Kidney glomerular epithelial cell (primary cell): Measurements from ENCODE around the gene SLC2A6.

Experiments
- DNase-seq: peaks from one replicate; lab custom pipeline; 2025; lab: John Stamatoyannopoulos, UW

The SLC2A6 gene

DNA sequence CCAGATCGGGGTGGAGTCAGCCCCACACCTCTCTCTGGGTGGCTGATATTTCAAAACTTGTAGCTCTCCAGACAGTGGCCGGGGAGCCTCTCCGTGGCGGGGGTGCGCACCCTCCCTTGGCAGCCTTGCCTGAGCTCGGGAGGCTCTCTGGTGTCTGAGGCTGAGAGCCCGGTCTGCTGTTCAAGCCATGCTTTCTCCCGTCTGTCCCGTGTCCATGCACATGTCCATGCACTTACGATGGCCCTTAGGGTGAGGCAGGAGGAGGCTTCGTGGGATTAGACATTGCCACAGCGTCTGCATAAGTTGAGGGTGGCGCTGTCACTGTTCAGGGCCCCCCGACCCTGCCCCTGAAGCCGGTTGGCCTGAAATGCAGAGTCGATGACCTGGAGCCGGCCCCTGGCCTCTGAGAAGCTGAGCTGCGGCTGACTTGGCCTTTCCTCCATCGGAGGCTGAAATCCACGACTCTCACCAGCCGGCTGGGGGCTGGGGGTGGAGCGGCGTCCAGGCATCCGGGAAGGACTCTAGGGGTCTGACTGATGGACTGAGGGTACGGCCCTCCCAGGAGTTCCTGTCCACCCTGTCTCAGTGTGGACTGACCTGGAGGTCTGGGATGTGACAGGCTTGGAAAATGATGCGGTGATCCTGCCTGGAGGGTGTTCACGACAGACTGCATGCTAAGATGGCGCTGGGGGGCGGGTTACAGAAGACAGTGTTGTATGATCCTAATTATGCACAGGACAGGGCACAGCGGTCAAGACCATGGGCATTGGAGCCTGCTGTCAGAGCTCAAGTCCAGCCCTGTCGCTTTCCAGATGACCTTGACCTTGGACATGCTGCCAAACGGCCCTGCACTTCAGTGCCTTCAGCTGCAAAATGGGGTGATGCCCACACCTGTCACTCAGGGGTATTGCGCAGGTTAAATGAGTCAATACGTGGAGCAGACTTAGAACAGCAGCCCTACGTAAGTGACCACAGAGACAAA, 18.3 kb upstream of the SLC2A6 start:
- DNase-seq, result no peak

DNA sequence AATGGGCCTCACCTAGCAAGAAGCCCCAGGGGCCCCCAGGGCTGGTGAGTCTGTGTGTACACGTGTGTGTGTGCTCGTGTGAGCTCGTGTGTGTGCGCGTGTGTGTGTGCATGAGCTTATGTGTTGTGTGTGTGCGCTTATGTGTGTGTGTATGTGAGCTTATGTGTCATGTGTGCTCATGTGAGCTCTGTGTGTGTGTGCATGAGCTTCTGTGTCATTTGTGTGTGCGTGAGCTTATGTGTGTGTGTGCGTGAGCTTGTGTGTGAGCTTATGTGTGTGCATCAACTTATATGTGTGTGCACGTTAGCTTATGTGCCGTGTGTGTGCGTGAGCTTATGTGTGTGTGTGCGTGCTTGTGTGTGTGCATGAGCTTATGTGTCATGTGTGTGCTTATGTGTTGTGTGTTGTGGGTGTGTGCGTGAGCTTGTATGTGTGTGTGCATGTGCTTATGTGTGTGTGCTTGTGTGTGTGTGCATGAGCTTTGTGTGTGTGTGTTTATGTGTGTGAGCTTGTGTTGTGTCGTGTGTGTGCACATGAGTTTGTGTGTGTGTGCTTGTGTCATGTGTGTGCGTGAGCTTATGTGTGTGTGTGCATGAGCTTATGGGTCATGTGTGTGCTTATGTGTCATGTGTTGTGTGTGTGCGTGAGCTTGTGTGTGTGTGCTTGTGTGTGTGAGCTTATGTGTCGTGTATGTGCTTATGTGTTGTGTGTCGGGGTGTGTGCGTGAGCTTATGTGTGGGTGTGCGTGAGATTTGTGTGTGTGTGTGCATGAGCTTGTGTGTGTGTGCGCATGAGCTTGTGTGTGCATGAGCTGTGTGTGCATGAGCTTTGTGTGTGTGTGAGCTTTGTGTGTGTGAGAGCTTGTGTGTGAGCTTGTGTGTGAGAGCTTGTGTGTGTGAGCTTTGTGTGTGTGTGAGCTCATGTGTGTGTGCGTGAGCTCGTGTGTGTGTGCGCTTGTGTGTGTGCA, 16.7 kb upstream of the SLC2A6 start:
- no peak for DNase-seq

DNA sequence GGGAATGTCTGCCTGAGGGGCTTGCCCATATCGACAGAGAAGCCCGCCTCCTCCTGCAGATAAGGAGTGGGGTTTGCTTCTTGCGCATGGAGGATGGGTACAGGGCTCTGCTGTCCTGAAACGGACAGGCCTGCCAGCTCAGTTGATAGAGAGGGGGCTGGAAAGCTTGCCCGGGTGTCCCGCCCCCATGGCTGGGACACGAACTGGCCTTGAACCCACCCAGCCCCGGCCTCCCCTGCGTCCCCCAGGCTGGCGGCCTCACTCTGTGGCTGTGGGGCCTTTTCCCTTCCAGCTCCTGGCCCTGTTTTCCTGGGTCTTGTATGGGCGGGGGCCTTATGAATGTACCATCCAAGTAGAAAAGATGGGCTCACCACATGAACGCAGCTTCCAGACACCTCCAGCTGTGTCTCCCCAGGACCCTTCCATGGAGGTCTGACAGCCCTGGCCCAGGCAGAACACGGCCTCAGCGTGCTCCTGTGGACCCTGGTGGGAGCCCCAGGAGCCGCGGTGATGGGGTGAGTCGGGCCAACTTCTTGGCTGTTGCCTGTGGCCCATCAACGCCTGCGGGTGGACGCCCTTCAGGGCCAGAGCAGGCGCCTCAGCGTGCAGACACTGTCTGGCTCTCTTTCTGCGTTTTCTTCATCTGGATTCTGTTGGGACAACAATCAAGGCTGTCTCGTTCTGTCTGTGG, 15.9 kb upstream of the SLC2A6 start:
- DNase-seq, result no peak

DNA sequence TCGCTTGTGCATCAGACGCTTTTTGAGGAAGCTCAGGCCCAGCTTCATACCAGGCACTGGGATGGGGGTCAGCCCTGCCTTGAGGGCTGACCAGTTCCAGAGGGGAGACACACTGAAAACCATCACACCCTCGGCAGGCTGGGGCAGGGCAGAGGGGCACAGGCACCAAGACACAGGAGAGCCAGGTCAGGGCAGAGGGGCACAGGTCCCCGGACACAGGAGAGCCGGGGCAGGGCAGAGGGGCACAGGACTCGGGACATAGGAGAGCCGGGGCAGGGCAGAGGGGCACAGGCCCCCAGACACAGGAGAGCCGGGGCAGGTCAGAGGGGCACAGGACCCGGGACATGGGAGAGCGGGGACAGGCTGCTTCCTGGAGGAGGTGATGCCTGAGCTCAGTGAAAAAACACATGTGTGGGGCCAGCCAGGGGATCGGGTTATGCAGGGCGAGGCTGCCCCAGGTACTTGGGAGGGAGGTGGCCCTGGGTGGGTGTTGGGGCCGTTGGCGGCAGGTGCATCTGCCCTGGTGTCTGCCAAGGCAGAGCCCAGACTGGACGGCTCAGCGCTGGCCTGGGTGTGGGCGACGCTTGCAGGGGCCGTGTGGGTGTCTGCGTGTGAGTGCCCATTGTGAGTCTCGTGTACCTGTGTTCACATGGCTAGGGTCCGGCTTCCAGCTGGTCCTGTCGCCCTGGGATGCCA, 15.1 kb upstream of the SLC2A6 start:
- no peak for DNase-seq

DNA sequence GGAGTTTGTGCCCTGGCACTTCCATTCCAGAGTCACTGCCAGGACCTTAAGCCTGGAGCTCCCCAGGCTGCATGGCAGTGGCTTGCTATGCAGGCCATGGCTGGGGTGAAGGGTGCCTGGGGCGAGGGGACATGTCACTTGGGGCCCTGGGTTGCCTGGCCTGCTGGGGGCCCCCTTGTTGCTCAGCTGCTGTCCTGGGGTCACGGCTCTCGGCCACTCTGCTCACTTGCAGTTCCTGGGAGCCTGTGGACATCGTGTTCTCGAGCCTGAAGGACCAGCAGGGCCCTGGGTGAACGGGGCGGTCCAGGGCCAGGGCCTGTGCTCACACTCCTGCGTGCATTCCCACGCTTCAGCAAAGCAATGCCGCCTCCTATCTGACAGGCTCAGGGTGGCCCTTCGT, 14.5 kb upstream of the SLC2A6 start:
- DNase-seq, result no peak

DNA sequence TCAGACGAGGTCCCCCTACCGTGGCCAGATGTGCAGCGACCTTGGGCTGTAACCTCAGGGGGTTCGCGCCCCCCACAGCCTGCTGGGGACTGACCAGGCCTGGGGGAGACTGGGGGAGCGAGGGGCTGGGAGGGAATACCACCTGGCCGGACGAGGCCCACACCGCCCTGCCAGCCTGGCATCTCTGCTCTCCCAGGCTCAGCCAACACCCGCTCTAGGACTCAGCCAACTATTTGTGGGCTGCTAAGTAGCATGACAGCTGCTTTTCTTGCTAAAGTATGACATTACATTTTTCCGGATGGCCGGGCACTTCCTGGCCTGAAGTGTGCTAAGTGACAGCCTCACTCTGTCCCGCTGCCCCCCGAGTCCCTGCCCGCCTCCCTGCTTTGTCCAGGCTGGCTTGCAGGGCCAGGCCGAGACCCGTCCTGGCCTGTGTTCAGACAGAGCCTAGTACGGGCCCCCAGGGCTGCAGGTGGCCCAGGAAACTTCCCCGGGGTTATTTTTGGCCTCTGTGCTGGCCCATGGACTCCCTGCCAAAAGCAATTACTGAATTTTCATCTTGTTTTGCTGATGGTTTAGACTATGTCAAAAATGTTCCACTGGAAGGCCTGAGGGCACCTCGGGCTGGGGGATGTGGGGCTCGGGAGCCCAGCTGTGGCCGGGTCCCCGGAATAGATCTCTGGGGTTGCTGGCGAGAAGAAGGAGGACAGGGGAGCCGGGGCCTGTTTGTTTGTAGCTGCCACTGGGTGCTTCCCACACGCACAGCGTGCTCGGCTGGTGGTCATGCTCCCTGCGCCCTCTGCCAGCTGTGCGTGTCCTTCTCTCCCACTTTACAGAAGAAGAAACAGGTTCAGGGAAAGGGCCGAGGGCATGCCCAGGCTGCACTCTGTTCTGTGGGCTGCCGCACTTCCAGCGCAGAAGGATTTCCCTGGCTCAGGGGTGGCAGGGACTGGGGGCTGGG, 13.4 kb upstream of the SLC2A6 start:
- peak; percentile 12 for DNase-seq

DNA sequence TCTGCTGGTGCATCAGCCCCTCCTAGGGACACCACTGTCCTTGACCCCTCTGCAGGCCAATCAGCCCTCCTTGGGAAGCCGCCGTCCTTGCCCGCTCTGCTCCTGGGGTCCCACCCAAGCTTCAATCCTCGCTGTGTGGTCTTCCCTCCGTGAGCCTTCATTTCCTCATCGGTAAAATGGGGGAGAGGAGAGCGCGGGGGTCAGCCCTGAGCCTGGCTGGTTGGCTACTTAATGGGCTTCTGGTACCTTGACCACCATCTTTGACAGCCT, 12.7 kb upstream of the SLC2A6 start:
- no peak for DNase-seq

DNA sequence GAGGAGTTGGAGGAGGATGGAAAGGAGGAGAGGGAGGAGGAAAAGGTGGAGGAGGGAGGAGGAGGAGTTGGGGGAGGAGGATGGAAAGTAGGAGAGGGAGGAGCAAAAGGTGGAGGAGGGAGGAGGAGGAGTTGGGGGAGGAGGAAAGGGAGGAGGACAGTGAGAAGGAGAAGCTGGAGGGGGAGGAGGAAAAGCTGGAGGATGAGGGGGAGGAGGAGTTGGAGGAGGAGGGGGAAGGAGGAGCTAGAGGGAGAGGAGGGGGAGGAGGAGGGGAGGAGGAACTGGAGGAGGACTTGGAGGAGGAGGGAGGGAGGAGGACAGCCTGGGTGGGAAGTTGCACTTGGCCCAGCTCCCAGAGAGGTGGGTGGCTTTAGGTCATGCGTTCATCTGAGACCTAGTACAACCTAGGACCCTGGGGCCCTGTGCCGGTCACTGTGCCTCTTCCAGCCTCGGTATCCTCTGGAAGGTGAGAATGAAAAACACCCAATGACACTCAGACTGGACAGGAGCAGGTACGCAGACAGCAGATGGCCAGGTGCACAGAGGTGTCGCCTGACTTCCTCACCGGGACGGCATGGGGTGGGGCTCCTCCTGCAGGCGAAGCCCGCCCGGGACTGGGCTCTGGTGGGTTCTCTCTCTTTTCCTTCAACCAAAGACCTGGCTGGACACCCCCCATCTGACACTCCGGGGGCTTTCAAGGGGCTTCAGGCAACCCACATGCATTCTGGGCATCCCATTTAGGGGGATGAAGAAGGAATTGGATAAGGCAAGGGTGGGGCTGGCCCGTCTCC, 12.2 kb upstream of the SLC2A6 start:
- DNase-seq, result no peak

DNA sequence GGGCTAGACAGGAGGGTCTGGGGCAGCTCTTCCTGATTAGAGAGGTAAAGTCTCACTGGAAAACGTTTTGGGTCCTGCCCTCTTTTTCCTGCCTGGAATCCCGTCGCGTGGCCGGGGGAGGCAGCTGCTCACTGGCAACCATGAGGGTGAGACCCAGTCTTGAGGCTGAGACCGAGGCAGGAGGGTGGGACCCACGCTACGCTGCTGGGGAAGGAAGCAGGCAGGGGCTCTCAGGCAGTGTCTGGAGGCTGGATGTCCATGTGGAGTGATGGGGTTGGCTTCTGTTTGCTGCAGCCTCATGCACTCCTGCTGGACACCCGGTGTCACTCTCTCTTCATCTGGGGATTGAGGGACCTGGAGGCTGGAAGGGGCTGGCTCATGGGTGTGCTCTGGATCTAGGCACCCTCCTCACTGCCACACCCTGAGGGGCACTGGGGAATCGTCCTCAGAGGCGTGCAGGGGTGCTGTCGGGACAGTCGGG, 11.3 kb upstream of the SLC2A6 start:
- DNase-seq, result no peak

DNA sequence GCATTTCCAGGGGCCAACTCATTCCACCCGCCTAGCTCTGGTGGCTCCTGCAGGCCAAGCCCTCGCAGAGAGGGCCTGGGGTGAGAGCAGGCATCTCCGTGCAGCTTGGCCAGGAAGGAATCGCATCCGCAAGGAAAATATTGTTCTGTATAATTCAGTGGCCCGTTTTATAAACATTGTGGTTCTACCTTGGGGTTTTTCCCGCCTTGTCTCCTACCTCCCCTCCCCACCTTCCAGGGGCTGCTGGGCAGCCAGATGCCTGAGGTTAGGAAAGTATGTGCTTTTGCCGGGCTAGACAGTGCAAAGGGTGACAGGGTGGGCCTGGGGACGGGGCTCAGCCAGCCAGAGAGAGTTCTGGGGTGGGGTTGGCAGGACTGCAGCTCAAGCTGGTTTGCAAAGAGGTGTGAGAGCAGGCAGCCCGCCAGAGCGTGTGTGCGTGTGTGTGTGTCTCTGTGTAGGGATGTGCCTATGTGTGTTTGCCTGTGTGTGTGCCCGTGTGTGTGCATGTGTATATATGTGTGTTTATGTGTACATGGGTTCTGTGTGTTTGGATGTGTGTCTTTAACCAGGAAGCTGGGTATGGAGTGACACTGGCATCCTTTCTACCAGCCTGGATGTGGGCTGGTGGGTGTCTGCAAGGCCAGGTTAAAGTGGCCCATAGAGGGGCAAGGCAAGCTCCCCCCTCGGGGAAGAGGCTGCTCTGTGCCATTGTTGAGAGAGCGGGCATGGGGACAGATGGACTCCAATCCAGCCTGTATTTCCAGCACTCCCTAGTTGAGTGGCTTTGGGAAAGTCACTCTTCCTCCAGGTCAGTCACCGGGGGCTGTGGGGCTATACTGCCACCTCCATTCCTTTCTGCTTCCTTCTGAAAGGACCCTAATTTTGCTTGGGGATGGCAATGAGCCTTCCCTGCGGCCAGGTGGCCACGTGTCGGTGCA, 10.6 kb upstream of the SLC2A6 start:
- DNase-seq, result no peak

DNA sequence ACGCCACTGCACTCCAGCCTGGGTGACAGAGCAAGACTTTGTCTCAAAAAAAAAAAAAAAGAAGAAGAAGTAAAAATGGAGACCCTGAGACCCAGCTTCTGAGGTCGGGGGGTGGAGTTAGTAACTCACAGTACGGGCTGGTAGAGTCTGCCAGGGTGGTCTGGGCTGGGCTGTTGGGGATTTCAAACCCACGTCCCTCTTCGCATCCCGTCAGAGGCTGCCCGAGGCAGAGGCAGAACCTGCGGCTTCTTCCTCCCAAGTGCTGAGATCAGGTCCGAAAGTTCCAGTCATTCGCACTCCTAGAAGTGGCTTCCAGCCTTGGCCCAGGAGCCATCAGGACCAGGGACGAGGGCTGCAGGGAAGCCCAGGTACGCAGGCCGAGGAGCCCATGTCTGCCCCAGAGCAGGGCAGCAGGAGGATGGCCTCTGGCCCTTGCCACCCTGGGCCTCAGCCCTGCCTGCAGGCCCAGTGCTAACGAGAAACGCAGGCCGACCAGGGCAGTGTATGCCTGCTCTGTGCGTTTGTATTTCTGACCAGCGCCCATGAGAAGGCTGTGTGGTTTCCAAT, 9.9 kb upstream of the SLC2A6 start:
- DNase-seq, result no peak

DNA sequence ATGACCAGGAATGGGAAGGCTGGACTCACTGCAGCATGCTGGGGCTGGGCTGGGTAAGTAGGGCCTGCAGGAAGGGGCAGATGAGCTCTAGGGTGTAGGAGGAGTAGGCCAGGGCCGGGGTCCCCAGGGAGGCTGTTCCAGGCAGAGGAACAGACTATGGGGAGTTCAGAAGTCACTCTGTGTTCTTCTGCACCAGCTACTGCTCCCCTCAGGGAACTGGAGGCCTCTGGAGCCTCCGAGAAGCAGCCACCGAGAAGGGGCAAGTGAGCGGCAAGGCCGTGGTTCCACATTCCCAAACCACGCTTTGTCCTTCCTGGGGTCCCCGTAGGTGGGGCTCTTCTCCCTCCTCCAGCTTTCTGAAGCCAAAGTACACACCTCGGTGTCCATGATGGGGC, 8.4 kb upstream of the SLC2A6 start:
- DNase-seq, result no peak

DNA sequence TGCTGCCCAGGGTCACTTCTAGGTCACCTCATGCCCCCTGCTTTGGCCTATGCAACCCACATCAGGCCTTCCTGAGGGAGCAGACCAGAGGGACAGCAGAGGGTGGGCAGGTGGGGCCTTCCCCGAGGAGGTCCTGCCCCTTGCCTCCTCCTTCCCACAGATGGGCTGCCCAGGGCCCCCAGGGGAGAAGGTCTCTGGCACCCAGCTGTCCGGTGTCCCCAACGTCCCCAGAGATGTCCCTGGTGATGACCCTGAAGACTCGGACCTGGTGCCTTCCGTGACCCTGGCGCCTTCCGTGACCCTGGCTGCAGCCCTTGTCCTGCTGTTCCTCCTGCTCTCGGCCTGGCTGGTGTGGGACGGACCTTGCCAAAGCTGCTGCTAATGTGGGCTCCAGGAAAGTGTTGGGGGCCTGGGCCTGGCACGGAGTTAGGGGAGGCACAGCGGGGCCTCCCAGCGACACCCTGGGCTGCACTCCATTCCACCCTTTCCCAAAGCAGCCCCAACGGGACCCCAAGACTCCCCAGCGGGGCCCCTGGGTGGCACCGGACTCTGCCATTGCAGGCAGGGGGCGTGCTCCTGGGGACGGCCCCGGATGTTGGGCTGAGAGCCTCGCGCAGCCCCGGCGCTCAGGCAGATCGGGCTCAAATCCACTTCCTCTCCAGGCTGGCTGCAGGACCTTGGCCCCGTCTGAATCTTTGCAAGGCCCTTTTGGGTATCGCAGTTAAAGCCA, 6.8 kb upstream of the SLC2A6 start:
- DNase-seq, result no peak

DNA sequence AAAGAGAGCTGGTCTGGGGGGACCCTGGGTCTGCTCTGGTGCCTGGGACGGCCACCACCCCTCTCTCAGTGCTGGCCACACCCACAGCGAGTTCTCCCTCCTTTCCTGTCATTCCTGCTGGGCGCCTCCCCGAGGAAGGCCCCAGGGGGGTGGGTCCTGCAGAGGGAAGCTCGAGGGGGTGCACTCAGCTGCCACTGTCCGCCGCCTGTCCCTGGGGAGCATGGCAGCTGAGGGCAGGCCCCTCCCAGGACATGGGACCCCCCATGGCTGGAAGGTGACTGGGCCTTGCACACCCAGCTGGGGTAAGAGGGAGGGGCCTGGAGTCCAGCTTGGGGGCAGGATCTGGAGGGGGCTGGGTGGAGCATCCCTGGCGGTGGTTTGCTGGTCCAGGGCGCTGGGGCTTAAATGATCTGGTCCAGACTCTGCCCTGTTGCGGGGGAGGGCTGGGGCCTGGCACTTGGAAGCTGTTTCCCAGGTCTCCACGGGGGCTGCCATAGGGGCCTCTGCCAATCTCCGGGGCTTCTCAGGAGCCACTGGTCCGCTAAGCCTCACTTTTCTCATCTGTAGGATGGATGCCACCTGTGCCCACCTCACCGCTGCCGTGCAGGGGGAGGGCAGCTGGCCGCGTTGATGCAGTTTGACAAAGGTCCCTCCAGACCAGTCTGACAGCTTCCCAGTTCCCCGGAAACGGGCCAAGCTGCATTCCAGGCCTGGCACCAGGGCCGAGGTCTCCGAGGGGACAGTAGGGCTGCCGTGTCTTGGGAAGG, 6.0 kb upstream of the SLC2A6 start:
- DNase-seq, result no peak

DNA sequence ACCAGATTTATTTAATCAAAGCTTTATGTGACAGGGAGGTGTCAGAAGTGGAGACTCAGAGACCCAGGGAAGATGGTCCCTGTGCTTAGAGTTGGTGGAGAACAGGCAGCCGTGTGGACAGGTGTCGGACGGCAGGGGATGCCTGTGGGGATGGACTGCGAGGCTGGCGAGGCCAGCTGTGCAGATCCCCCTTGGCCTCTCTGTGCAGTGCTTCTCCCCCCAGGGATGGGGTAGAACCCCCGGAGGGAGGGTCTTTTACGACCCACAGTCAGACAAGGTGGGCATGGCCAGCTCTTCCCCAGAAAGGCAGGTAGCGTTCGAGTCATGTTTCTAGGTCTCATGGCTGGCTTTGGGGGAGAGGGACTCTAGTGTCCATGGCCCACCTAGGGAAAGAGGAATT, 4.7 kb upstream of the SLC2A6 start:
- DNase-seq, result no peak

DNA sequence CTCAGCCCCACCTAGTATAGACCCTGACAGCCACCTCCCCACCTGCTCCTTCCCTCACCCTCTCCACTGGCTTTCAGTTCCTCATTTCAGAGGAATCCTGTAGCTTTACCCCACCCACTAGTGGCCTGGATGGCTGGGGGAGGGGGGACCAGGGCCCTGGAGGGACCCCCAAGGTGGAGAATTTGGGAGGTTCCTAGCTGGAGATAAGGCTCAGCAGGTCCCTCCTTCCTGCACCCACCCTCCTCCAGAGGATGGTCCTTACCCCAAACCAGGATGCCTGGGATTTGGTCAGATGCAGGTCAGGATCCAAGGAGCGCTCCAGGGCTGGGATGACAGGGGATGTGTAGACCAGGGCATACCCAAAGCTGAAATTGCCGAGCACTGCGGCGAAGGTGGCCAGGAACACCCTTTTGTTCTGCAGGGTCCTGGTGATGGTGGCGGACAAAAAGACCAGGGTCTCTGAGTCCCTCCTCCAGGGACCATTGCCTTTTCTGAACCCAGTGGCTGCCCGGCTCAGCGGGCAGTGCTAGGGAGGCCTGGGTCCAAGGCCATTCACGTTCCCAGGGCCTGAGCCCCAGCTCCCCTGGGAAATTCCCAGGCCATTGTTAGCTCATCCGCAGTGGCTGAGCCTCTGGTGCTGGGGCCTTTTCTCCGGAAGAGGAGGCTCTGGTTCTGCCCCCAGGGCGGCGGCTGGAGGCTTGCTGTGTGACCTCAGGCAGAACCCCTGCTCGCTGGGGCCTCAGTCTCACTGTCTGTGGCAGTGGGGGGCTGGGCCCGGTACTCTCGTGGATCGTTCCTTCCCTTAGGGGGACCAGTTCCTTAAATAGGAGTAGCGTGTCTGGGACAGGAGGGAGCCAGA, 678 bp downstream of the SLC2A6 start:
- peak; percentile 26 for DNase-seq
